Measurements from ENCODE around the gene ST3GAL3.

ST3GAL3 gene

DNA sequence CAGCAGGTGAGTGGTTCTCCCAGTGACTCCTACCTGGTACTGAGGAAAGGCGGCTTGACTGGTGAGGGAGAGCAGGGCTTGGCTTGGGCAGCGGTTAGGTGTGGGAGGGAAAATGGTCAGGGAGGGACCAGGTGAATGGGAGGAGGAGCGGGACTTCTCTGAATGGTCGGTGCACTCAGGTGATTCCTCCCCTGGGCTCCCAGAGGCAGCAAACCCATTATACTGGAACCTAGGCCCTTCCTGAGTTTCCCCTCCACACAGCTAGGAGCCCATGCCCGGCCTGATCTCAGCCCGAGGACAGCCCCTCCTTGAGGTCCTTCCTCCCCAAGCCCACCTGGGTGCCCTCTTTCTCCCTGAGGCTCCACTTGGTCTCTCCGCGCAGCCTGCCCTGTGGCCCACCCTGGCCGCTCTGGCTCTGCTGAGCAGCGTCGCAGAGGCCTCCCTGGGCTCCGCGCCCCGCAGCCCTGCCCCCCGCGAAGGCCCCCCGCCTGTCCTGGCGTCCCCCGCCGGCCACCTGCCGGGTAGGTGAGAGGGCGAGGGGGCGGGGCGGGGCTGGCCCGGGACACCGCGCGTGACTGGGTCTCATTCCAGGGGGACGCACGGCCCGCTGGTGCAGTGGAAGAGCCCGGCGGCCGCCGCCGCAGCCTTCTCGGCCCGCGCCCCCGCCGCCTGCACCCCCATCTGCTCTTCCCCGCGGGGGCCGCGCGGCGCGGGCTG lies 228.5 kb downstream of the ST3GAL3 start:
- in situ Hi-C loops (cut with MboI; ENCODE audit: low sequenced_read_pairs), result no loop called here

DNA sequence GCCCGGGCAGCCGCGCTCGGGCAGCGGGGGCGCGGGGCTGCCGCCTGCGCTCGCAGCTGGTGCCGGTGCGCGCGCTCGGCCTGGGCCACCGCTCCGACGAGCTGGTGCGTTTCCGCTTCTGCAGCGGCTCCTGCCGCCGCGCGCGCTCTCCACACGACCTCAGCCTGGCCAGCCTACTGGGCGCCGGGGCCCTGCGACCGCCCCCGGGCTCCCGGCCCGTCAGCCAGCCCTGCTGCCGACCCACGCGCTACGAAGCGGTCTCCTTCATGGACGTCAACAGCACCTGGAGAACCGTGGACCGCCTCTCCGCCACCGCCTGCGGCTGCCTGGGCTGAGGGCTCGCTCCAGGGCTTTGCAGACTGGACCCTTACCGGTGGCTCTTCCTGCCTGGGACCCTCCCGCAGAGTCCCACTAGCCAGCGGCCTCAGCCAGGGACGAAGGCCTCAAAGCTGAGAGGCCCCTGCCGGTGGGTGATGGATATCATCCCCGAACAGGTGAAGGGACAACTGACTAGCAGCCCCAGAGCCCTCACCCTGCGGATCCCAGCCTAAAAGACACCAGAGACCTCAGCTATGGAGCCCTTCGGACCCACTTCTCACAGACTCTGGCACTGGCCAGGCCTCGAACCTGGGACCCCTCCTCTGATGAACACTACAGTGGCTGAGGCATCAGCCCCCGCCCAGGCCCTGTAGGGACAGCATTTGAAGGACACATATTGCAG lies 229.3 kb downstream of the ST3GAL3 start:
- in situ Hi-C loops (cut with MboI; ENCODE audit: low sequenced_read_pairs), result no loop called here

DNA sequence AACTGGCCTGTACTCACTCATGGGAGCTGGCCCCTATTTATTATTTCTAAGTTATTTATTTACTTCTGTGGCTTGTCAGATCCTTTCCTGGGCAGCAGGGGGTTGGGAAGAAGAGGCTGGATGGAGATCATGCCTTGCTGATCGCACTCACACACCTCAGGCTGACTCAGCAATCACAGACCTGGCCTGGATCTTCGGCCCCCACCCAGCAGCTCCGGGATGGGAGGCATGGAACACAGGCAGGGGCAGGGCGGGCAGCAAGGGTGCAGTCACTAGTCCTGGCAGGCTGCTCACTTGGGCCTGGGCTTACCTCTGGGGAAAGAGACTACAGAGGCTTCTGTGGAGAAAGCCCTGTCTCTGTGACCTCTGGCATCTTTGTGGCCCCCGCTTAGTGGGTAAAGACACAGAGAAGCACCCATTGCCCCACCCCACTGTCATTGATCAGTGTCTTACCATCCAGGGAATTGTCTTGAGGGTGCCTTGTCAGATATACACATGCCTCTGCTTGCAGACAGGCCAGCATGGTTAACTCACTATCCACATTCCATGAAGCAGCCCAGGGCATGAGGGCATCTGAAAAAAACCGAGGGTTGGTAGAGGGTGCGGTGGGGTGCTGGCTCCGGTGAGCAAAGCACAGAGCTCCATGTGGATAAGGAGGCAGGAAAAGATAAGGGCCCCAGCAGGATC lies 230.0 kb downstream of the ST3GAL3 start:
- in situ Hi-C loops (cut with MboI; ENCODE audit: low sequenced_read_pairs), result no loop called here

DNA sequence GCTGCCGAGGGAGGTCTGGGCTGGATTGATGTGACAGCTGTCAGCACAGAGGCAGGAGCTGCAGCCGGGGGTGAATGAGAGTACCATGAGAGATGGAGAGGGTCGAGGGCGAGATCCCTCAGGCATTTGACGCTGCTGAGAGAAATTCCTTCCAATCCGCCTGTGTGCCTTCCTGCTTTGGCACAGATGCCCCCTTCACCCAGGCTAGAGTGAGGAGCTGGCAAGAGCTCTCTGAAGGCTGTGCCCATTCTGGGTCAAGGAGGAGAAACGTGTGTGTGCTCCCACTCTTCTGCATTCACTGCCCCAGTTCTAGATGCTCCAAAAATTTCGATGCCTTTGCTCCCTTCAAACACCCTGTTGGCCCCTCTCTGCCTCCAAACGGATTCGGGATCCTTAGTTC lies 231.0 kb downstream of the ST3GAL3 start:
- in situ Hi-C loops (cut with MboI; ENCODE audit: low sequenced_read_pairs), result no loop called here

DNA sequence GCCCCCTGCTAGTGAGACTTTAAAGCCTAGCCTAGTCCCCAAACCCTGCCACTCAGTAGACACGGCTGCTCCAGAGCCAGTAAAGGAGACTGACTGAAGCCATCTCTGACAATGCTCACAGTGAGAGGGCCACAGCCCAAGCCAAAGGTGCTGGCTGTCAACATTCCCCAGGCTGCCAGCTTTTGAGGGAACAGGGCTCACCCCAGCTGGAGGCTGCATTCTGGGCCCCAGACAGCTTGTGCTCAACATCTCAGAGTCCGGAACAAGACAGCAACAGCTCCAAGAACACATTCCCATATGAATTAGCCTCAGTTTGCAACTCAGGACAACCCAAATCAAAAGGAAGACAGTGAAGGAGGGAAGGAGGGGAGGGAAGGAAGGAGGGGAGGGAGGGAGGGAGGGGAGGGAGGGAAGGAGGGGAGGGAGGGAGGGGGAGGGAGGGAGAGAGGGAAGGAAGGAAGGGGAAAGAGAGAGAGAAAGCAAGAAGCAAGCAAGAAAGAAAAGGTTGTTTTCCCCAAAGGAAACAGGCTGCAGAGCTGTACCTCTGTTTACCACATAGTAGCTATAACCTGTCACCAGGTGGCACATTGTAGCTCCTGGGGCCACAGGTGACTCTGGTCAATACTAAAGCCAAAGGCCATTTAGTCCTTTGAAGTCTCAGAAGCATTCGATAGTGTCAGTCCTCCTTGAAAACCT lies 231.7 kb downstream of the ST3GAL3 start:
- in situ Hi-C loops (cut with MboI; ENCODE audit: low sequenced_read_pairs), result no loop called here

DNA sequence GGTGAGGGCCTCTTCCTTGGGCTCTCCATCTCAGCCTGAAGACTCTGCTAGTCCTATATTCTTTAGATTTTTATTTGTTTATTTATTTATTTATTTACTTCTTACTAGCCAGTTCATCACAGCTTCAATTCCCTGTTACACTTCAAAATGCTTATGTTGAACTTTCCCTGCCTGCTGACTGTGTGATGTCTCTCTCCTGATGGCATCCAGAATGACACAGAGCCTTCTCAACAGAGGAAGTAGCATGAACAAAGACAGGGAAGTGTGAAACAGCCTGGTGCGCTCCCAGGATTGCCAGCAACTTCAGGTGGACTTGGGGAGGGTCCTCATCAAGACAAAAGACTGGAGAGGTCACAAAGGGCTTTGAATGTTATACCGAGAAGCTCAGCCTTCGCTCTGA lies 235.1 kb downstream of the ST3GAL3 start:
- in situ Hi-C loops (cut with MboI; ENCODE audit: low sequenced_read_pairs), result no loop called here

DNA sequence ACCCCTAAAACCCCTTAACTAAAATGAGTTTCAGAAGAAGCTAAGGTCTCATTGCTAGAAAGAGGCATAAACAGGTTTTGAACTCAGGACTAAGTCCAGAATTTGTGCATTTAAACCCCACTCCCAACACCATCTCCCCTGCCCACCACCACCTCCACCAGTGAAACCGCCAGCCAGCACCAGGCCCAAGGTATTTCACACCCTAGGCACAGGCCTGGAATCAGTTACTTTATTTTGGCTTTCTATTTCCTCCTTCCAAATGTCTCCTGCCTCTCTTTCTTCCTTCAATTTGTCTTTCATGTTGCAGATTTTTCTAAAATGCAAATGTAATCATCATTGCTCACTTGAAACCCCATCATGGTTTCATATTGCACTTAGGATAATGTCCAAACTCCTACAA lies 237.5 kb downstream of the ST3GAL3 start:
- in situ Hi-C loops (cut with MboI; ENCODE audit: low sequenced_read_pairs), result no loop called here

DNA sequence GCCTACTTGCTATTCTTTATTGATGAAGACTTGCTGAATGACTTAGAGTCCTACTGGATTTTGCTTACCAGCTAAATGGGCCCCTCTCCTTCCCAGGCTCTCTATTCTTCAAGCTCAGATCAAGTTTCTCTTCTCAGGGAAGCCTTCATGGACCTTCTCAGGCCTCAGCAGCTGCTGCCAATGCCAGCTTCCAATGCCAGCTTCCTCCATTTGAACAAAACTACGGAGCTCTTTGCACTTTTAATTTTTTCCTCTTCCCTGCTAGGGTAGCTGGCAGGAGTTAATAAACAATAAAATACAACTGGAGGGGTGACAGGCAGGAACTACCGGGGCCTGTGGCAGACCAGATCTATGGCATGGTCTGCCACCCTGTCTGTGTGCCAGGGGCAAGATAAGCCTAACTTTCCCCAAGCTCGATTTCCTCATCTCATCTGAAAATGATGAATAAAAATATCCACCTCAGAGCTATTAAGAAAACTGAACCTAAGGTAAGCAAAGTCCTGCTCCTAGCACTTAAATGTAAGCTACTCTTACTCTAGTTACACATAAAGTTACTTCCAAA lies 238.4 kb downstream of the ST3GAL3 start:
- in situ Hi-C loops (cut with MboI; ENCODE audit: low sequenced_read_pairs), result no loop called here

DNA sequence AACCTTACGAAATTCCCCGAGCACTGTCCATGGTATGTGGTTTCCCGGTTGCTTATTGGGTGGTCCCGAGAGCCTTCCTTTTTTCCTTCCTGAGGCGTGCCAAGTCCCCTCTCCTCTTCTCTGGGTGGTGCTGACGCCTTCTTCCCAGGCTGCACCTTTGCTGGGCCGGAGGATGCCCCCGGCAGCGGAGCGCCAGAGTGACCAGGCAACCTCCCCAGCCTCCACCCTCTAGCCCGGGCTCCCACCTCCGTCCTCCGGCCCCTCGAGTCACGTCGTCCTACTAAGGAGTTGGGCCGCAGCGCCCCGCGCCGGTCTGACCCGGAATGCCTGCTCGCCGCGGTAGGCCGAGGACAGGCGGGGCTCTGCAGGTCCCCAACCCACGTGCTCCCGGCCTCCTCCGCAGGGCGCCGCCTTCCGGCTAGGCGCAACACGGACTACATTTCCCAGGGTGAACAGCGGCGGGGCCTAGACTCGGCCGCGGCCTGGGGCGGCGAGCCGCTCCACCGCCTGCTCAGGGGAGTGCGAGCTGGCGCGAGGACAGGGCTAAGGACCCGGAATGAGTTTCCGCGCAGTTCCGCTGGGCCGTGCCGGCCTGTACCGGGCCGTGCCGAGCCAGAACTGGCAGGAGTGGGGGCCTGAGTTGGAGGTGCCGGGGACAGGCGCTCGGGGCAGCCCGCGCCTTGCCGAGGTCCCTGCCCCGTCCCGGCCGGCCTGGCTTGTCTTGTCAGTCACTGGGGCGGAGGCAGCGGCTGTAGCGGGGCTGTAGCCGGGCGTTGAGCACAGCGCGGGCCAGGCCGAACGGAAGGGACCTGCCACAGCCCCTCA lies 239.1 kb downstream of the ST3GAL3 start, which contains the start of gene IPO13:
IPO13 (plus strand) TSS at position 715 of the 825 bp plus-strand sequence. CDS start 651 bp downstream, outside the sequence.
- in situ Hi-C loops (cut with MboI; ENCODE audit: low sequenced_read_pairs), result no loop called here

DNA sequence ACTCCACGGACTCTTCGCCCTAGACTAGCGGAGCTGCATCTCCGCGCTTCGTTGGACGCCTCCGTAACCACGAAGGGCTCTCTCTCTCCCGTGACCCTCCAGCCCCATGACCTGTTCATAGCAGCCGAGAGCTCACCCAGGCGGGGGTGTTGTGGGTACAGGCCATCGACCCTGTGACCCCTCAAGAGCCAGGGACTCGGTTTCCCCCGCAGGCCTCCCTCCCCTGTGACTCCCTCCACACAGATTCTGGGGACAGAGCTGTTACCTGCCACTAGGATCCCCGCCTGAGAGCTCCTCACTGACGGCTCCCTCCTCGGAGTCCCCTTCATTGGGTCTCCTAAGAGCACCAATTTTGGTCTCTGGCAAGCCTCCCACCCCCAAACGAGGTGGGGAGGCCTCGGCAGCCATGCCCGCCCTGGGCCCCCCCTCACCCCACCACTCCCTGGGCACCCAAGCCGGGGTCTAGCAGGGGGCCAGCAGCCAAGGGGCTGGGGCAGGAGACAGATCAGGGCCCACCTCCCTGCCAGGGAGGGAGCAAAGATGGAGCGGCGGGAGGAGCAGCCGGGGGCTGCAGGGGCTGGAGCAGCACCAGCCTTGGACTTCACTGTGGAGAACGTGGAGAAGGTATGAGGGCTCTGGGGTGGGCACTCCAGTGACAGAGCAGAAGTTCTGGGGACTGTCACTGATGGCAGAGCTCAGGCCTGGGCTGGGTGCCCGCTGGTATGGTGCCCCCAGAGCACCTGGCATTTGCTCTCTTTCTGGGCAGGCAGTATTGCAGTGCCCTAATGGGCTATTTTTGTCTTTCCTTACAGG lies 239.9 kb downstream of the ST3GAL3 start:
- in situ Hi-C loops (cut with MboI; ENCODE audit: low sequenced_read_pairs), result no loop called here

DNA sequence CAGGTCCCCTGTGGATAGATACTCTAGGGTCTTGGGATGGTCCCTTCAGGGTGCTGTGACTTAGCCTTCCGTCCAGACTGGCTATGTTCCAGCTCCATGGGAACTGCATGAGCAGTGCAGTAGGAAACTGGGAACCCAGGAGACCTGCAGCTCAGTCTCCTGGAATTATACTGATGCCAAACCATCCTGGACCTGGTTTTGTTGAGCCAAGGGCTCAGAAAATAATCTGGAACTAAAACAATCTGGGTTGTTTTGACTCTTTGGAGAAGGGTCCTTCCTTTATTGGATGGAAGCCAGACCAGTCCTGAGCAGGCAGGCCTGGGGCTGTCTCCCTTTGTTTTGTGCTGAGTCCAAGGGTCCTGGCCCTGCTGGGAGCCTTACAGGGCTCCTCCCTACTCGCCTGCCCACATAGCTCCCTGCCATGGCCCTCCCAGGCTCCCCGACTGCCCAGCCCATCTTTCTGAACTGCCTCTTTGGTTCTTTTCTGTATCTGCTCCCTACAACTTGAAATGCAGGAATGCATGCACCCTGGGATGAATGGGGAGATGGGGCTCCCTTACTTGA lies 240.6 kb downstream of the ST3GAL3 start:
- in situ Hi-C loops (cut with MboI; ENCODE audit: low sequenced_read_pairs), result no loop called here

DNA sequence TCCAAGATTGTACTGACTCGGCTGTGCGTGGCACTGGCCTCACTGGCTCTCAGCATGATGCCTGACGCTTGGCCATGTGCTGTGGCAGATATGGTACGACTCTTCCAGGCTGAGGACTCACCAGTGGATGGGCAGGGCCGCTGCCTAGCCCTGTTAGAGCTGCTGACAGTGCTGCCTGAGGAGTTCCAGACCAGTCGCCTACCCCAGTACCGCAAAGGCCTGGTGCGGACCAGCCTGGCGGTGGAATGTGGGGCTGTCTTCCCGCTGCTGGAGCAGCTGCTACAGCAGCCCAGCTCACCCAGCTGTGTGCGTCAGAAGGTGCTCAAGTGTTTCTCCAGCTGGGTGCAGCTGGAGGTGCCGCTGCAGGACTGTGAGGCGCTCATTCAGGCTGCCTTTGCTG lies 242.3 kb downstream of the ST3GAL3 start:
- in situ Hi-C loops (cut with MboI; ENCODE audit: low sequenced_read_pairs), result no loop called here

DNA sequence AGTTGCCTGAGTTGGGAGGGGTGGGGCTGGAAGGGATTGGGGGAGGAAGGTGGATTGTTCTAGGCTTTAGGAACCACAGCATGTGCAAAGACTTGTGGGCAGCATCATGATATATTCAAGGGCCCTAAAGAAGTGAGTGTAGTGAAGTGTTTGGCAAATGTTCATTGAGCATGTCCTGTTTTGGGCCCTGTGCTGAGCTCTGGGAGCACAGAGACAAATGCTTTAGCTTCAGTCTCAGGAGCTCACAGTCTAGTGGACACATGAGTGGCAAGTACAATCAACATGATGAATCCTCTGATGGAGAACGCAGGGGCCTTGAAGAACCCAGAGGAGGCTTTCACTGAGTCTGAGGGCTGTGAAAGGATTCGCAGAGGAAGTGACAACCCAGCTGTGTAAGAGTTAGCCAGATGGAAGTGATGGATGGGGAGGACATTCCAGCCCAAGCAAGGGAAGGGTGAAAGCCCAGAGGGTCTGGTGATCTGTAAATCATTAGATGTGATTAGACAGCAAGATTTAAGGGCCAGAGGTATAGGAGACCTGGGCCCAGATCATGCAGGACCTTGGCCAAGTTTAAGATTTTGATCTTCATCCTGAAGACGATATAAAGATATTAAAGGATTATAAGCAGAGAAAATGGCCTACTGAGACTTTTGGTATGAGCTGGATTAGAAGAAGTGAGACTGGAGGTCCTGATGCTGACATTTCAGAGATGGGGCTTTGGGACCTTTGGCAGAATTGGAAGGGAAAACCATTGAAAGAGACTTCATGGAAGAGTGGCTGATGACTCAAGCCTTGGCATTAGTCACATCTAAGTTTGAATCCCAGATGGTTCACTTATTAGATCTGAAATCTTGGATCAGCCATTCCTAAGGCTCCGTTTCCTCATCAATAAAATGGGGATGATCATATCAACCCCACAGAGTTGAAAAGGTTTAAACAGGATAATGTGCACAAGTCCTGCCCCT lies 244.0 kb downstream of the ST3GAL3 start:
- in situ Hi-C loops (cut with MboI; ENCODE audit: low sequenced_read_pairs), result no loop called here

DNA sequence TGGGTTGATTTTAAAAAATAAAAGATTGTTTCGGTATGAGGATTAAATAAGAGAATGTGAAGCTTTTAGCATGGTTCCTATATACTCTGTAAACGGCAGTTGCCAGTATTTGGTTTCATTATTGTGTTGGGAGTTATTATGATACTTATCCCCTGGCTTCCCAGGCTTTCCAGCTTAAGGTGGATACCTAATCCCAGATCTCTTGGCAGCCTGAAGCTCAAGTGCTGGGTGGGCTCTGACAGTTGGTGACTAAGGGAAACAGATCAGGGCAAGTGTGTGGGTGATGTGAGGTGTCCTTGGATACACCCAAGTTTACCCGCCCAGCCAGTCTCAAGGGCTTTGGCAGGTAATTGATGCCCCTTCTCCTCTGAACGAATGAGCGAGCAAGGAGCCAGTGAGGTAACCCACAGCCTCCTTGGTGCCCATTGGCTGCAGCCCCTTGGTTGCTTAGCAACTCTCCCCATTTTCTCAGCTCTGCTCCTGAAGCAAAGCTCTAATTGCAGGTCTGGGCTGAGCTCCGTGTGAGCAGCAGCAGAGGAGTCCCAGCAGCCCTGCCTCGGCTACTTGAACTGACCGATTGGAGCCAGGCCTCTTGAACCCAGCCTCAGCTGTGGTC lies 245.5 kb downstream of the ST3GAL3 start:
- in situ Hi-C loops (cut with MboI; ENCODE audit: low sequenced_read_pairs), result no loop called here

DNA sequence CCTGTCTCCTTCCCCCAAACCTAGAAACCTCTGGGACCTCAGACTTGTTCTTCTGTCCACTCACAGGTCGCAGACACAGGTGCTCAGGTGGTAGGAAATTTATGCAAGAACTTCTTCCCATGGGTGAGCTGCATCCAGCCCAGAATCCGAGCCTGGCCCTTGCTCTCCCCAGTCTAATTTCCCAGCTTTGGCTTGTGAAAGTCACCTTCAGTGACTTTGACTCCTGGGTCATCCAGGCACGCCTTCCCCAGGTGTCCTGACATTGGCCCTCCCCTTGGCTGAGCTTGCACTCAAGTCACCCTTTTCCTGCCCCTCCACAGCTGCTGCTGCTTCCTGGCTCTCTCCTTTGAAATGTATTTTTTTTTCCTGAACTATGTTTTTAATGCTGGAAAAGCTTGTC lies 246.0 kb downstream of the ST3GAL3 start:
- in situ Hi-C loops (cut with MboI; ENCODE audit: low sequenced_read_pairs), result no loop called here

DNA sequence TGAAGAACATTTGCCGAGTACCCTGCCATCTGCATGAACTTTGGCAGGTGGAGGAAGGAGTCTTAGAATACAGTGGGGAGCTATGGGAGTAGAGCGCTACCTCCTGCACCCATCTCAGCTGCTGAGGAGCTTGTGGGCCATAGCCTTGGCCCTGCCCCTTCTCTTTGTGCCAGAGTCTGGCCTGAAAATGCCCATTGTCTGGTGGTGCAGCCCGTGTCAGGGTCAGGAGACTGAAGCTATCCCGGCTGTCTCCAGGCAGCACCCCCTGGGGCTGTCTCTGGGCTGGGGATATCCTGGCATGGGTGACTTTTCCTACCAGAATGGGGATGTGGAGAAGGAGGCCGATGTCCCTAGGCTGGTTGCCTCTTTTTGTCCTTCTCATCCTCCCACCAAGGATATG lies 246.7 kb downstream of the ST3GAL3 start:
- in situ Hi-C loops (cut with MboI; ENCODE audit: low sequenced_read_pairs), result no loop called here

DNA sequence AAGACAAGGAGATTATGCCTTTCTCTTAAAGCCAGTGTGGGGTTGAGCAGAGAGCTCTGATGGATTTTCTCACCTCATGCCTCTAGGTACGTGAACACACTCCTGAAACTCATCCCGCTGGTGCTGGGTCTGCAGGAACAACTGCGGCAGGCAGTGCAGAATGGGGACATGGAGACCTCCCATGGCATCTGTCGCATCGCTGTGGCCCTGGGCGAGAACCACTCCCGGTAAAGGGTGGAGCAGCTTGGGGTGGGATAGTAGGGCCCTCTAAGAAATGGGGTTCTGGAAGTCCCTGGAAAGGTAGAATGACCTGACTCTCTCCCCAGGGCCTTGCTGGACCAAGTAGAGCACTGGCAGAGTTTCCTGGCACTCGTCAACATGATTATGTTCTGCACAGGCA lies 248.9 kb downstream of the ST3GAL3 start:
- in situ Hi-C loops (cut with MboI; ENCODE audit: low sequenced_read_pairs), result no loop called here
